Karpas-422 (cell line): ENCODE measurements around the gene LILRB5. TPM values are rescaled to one million over a fixed set of nuclear protein-coding genes. Genes with fewer than 3 reads are reported as not detected.
"Not testable (repeated sequence)": the region's sequence is repeated elsewhere in the genome, so short reads cannot be mapped to it uniquely, and the experiment has no call there.

Source experiments
- DNase-seq: peaks from one replicate; pipeline ENCODE4 v3.0.0-alpha.2; 2015
- H2AFZ ChIP-seq: fragments of 200-600 bp; sonication (generic); 2 replicates; pipeline ENCODE4 v1.6.1; 2014; ENCODE audit warnings: antibody characterized with exemption, low read length, mixed read lengths
- H3K27ac ChIP-seq: fragments of 200-600 bp; sonication (generic); 2 replicates; pipeline ENCODE4 v1.5.1; 2014; ENCODE audit warnings: mild to moderate bottlenecking, low read length, moderate library complexity
- H3K27me3 ChIP-seq: fragments of 200-600 bp; sonication (generic); 2 replicates; pipeline ENCODE4 v1.6.1; 2014; ENCODE audit warnings: low read length, mixed read lengths
- H3K36me3 ChIP-seq: fragments of 200-600 bp; sonication (generic); 2 replicates; pipeline ENCODE4 v1.6.1; 2014; ENCODE audit warnings: low read length, mixed read lengths; ENCODE audit not compliant: insufficient read depth
- H3K4me1 ChIP-seq: fragments of 200-600 bp; sonication (generic); 2 replicates; pipeline ENCODE4 v1.6.1; 2014; ENCODE audit warnings: mild to moderate bottlenecking, low read length, mixed read lengths
- H3K4me2 ChIP-seq: fragments of 200-600 bp; sonication (generic); 2 replicates; pipeline ENCODE4 v1.6.1; 2014; ENCODE audit warnings: low read length, low read depth, mild to moderate bottlenecking; ENCODE audit not compliant: poor library complexity, severe bottlenecking
- H3K4me3 ChIP-seq: fragments of 200-600 bp; sonication (generic); 2 replicates; pipeline ENCODE4 v1.5.1; 2014; ENCODE audit warnings: mild to moderate bottlenecking, antibody characterized with exemption, low read length, mixed read lengths
- H3K79me2 ChIP-seq: fragments of 200-600 bp; sonication (generic); 2 replicates; pipeline ENCODE4 v1.6.1; 2014; ENCODE audit warnings: mild to moderate bottlenecking, low read length, mixed read lengths
- H3K9ac ChIP-seq: fragments of 200-600 bp; sonication (generic); 2 replicates; pipeline ENCODE4 v1.6.0; 2014; ENCODE audit warnings: low read length
- H3K9me2 ChIP-seq: fragments of 200-600 bp; sonication (generic), shearing (Covaris generic); replicated peaks from 2 replicates; pipeline ENCODE4 v1.6.0; 2014; ENCODE audit warnings: mild to moderate bottlenecking, low read length, moderate library complexity; ENCODE audit not compliant: insufficient read depth
- H3K9me3 ChIP-seq: fragments of 300-700, 200-600 bp; sonication (generic); 2 replicates; pipeline ENCODE4 v1.6.1; 2014; ENCODE audit warnings: low read length, mixed read lengths
- H4K20me1 ChIP-seq: fragments of 200-600 bp; sonication (generic); 2 replicates; pipeline ENCODE4 v1.6.1; 2014; ENCODE audit warnings: mild to moderate bottlenecking, antibody characterized with exemption, low read length, low read depth; ENCODE audit not compliant: insufficient read depth
- total RNA-seq: library from RNA; depleted of rRNA; stranded (reverse); fragments of >200 nt; shearing (Covaris generic); gene quantifications from 2 replicates; pipeline ENCODE4 v1.2.3, GENCODE V29; 2014; ENCODE audit warnings: low replicate concordance

LILRB5 gene
- total RNA-seq, 1 experiment from 2014 or later, result not detected

- no peaks in the 10 kb centered on the region for H3K27me3 ChIP-seq
- H2AFZ ChIP-seq, result no peak overlapping the region
- no peak overlapping the region for H3K9ac ChIP-seq
- H3K36me3 ChIP-seq, result no peaks in the 10 kb centered on the region
- H3K9me3 ChIP-seq, result no peaks in the 10 kb centered on the region
- no peak overlapping the region for H3K4me2 ChIP-seq
- H3K79me2 ChIP-seq, result no peaks in the 10 kb centered on the region
- no peak for DNase-seq
- no peak overlapping the region for H3K4me3 ChIP-seq
- H3K27ac ChIP-seq, result no peak overlapping the region
- no peaks in the 10 kb centered on the region for H3K9me2 ChIP-seq
- H3K4me1 ChIP-seq, result no peaks in the 10 kb centered on the region
- no peaks in the 10 kb centered on the region for H4K20me1 ChIP-seq
Measured at GRCh38 chr19:54245936-54246335, 11.1 kb downstream of the LILRB5 start.

GRCh38 chr19:54243809-54244208 is 13.3 kb downstream of the LILRB5 start:
- not testable (repeated sequence) for H2AFZ ChIP-seq, H3K79me2 ChIP-seq, H4K20me1 ChIP-seq, H3K36me3 ChIP-seq, H3K4me1 ChIP-seq, H3K9me3 ChIP-seq, H3K4me3 ChIP-seq, H3K4me2 ChIP-seq, H3K27ac ChIP-seq, DNase-seq, H3K9ac ChIP-seq, H3K9me2 ChIP-seq, H3K27me3 ChIP-seq

GRCh38 chr19:54242646-54243045 is 14.4 kb downstream of the LILRB5 start, which contains the start of gene LILRA6:
LILRA6 (minus strand) TSS chr19:54242790.
- H3K36me3 ChIP-seq, DNase-seq, H3K79me2 ChIP-seq, H3K27me3 ChIP-seq, H3K4me2 ChIP-seq, H3K4me3 ChIP-seq, H2AFZ ChIP-seq, H3K4me1 ChIP-seq, H3K9me2 ChIP-seq, H4K20me1 ChIP-seq, H3K9me3 ChIP-seq, H3K27ac ChIP-seq, H3K9ac ChIP-seq: not testable (repeated sequence)

GRCh38 chr19:54242234-54242633 is 14.8 kb downstream of the LILRB5 start:
- not testable (repeated sequence) for H3K4me3 ChIP-seq, H3K4me1 ChIP-seq, H3K9ac ChIP-seq, H2AFZ ChIP-seq, H3K4me2 ChIP-seq, H3K36me3 ChIP-seq, H3K27ac ChIP-seq, H3K79me2 ChIP-seq, H3K27me3 ChIP-seq, H3K9me2 ChIP-seq, DNase-seq, H3K9me3 ChIP-seq, H4K20me1 ChIP-seq

- not testable (repeated sequence) for DNase-seq, H3K4me2 ChIP-seq, H3K27ac ChIP-seq, H3K9me2 ChIP-seq, H3K4me1 ChIP-seq, H3K36me3 ChIP-seq, H4K20me1 ChIP-seq, H3K79me2 ChIP-seq, H3K9me3 ChIP-seq, H3K27me3 ChIP-seq, H3K9ac ChIP-seq, H2AFZ ChIP-seq, H3K4me3 ChIP-seq
Measured at GRCh38 chr19:54240372-54241336, 16.4 kb downstream of the LILRB5 start.

GRCh38 chr19:54239491-54240371 is 17.3 kb downstream of the LILRB5 start:
- DNase-seq, H3K27ac ChIP-seq, H2AFZ ChIP-seq, H3K27me3 ChIP-seq, H3K9ac ChIP-seq, H3K9me3 ChIP-seq, H3K4me2 ChIP-seq, H4K20me1 ChIP-seq, H3K79me2 ChIP-seq, H3K36me3 ChIP-seq, H3K9me2 ChIP-seq, H3K4me1 ChIP-seq, H3K4me3 ChIP-seq: not testable (repeated sequence)

GRCh38 chr19:54233941-54234340 is 23.1 kb downstream of the LILRB5 start:
- no peaks in the 10 kb centered on the region for H3K36me3 ChIP-seq
- no peaks in the 10 kb centered on the region for H4K20me1 ChIP-seq
- H3K4me1 ChIP-seq, result no peaks in the 10 kb centered on the region
- H3K4me3 ChIP-seq, result no peak overlapping the region
- DNase-seq, result no peak
- no peak overlapping the region for H3K9ac ChIP-seq
- no peaks in the 10 kb centered on the region for H3K9me3 ChIP-seq
- no peaks in the 10 kb centered on the region for H3K79me2 ChIP-seq
- H3K9me2 ChIP-seq, result no peaks in the 10 kb centered on the region
- H3K27me3 ChIP-seq, result no peaks in the 10 kb centered on the region
- no peak overlapping the region for H2AFZ ChIP-seq
- no peak overlapping the region for H3K4me2 ChIP-seq
- H3K27ac ChIP-seq, result no peak overlapping the region
